GM12878 (cell line): ENCODE measurements around the gene PMP22. TPM values are rescaled to one million over a fixed set of nuclear protein-coding genes. Genes with fewer than 3 reads are reported as not detected.

Experiments used
- ATAC-seq: fragments of 200-7000 bp; cut with Tn5 transposase; 3 replicates; pipeline ENCODE4 v1.9.1; 2020; ENCODE audit warnings: mild to moderate bottlenecking, moderate library complexity
- BruUV-seq: library from RNA; stranded (reverse); fragments of 400-500 nt; replicated peaks from 2 replicates; lab custom pipeline; 2021; lab: Mats Ljungman, UMichigan
- CTCF ChIA-PET: fragments of 300-600 bp; sonication (Branson Sonifier 250); formaldehyde crosslinking; extraction: SDS; loops from one replicate; lab custom pipeline; 2021; ENCODE audit warnings: inconsistent platforms; lab: Yijun Ruan, JAX
- POLR2A ChIA-PET: fragments of 350-600 bp; formaldehyde crosslinking; extraction: SDS; loops from one replicate; lab custom pipeline; 2021; ENCODE audit warnings: inconsistent platforms; lab: Charles Lee
- RAD21 ChIA-PET: fragments of 300-600 bp; sonication (Branson Sonifier 250); formaldehyde crosslinking; loops from one replicate; lab custom pipeline; 2023; ENCODE audit warnings: antibody characterized with exemption; ENCODE audit not compliant: unreplicated experiment; lab: Charles Lee
- SMC1A ChIA-PET: fragments of 300-600 bp; sonication (Branson Sonifier 250); formaldehyde crosslinking; loops from one replicate; lab custom pipeline; 2023; ENCODE audit not compliant: unreplicated experiment, uncharacterized antibody; lab: Charles Lee
- DNase-seq: peaks from one replicate; pipeline ENCODE4 v3.0.0-alpha.2; 2011; ENCODE audit warnings: low read depth, low spot score
- FAIRE-seq: peaks from 3 replicates; lab custom pipeline; 2011; peaks lifted over from hg19 to GRCh38; lab: Jason Lieb, UNC
- H2AFZ ChIP-seq: 2 replicates; pipeline ENCODE4 v1.6.0; 2011; ENCODE audit warnings: low read depth, low read length, control low read depth; ENCODE audit not compliant: control insufficient read depth
- H3K27ac ChIP-seq: 2 replicates; pipeline ENCODE4 v1.5.1; 2011; ENCODE audit warnings: control low read depth; ENCODE audit not compliant: control insufficient read depth, insufficient read depth
- H3K27me3 ChIP-seq, 2 experiments: replicated peaks in 1 of 2; 2 replicates each; pipeline versions ENCODE4 v1.6.0 to v1.6.1; 2011; ENCODE audit warnings: low read length in 1 of 2; ENCODE audit not compliant: control insufficient read depth in 2 of 2, insufficient read depth in 2 of 2
- H3K36me3 ChIP-seq, 2 experiments: 2 replicates each; pipeline ENCODE4 v1.5.1; 2011; ENCODE audit warnings: low read length in 1 of 2; ENCODE audit not compliant: control insufficient read depth in 2 of 2, insufficient read depth in 2 of 2
- H3K4me1 ChIP-seq: 2 replicates; pipeline ENCODE4 v1.6.1; 2011; ENCODE audit warnings: mild to moderate bottlenecking, low read length, moderate library complexity, mixed read lengths; ENCODE audit not compliant: control insufficient read depth, insufficient read depth
- H3K4me2 ChIP-seq: 2 replicates; pipeline ENCODE4 v1.6.0; 2011; ENCODE audit warnings: control low read depth; ENCODE audit not compliant: control insufficient read depth, insufficient read depth
- H3K4me3 ChIP-seq: fragments of 200-600 bp; sonication (generic); 2 replicates; pipeline ENCODE4 v1.5.1; 2016
- H3K79me2 ChIP-seq: 2 replicates; pipeline ENCODE4 v1.6.0; 2011; ENCODE audit warnings: low read length; ENCODE audit not compliant: control insufficient read depth, insufficient read depth
- H3K9ac ChIP-seq: 2 replicates; pipeline ENCODE4 v1.8.0; 2011; ENCODE audit warnings: low read length, control low read depth, mixed read lengths; ENCODE audit not compliant: control insufficient read depth, insufficient read depth
- H3K9me3 ChIP-seq: replicated peaks from 3 replicates; pipeline ENCODE4 v1.5.1; 2011; ENCODE audit warnings: mild to moderate bottlenecking, low read length; ENCODE audit not compliant: control insufficient read depth, insufficient read depth
- H4K20me1 ChIP-seq: 2 replicates; pipeline ENCODE4 v1.6.0; 2011; ENCODE audit not compliant: control insufficient read depth, insufficient read depth
- BACH1 ChIP-seq: fragments of 450-650 bp; IDR thresholded peaks from 2 replicates; pipeline ENCODE4 v1.6.1; 2017; ENCODE audit warnings: mild to moderate bottlenecking, borderline replicate concordance
- CHD4 ChIP-seq: fragments of 200-600 bp; sonication (generic); IDR thresholded peaks from 2 replicates; pipeline ENCODE4 v1.6.1; 2016; ENCODE audit warnings: mild to moderate bottlenecking
- ESRRA ChIP-seq: IDR thresholded peaks from 2 replicates; pipeline ENCODE4 v1.6.1; 2012; ENCODE audit warnings: mild to moderate bottlenecking, low read length, improper control_type of control experiment
- GABPA ChIP-seq: IDR thresholded peaks from 2 replicates; pipeline ENCODE4 v1.6.1; 2014; ENCODE audit warnings: antibody characterized with exemption, low read depth, mild to moderate bottlenecking, inconsistent platforms
- IRF4 ChIP-seq: IDR thresholded peaks from 2 replicates; pipeline ENCODE4 v1.6.1; 2011; ENCODE audit warnings: low read depth, low read length
- IRF5 ChIP-seq: fragments of 450-650 bp; IDR thresholded peaks from 2 replicates; pipeline ENCODE4 v1.6.1; 2017; ENCODE audit warnings: borderline replicate concordance
- MEF2A ChIP-seq: IDR thresholded peaks from 2 replicates; pipeline ENCODE4 v1.6.1; 2011; ENCODE audit warnings: low read depth, mild to moderate bottlenecking, low read length, moderate library complexity; ENCODE audit not compliant: insufficient read depth
- MXI1 ChIP-seq: fragments of 150-350 bp; IDR thresholded peaks from 2 replicates; pipeline ENCODE4 v1.6.1; 2011; ENCODE audit warnings: low read depth, mild to moderate bottlenecking, inconsistent platforms, low read length, improper control_type of control experiment
- MYC ChIP-seq: IDR thresholded peaks from 2 replicates; pipeline ENCODE4 v1.6.1; 2011; ENCODE audit warnings: mild to moderate bottlenecking, low read length, moderate library complexity, inconsistent platforms; ENCODE audit not compliant: insufficient read depth, insufficient replicate concordance, insufficient read length, severe bottlenecking
- NFIC ChIP-seq: IDR thresholded peaks from 2 replicates; pipeline ENCODE4 v1.6.1; 2012; ENCODE audit warnings: low read depth, mild to moderate bottlenecking, inconsistent platforms, low read length, moderate library complexity
- SUPT20H ChIP-seq: IDR thresholded peaks from 2 replicates; pipeline ENCODE4 v1.6.1; 2011; ENCODE audit warnings: low read depth, mild to moderate bottlenecking, low read length, moderate library complexity, borderline replicate concordance; ENCODE audit not compliant: control insufficient read depth
- WGBS: methylation state at CpG from one replicate; pipeline ENCODE4 v1.1.6; 2016; ENCODE audit warnings: low lambda C conversion rate; ENCODE audit not compliant: insufficient replicate concordance, insufficient coverage; ENCODE audit errors: missing lambda C conversion rate; 5-methylcytosine and 5-hydroxymethylcytosine counted together
- in situ Hi-C: fragments of 300-500 bp; cut with MboI; formaldehyde crosslinking; loops from 9 replicates; pipeline ENCODE4 v1.14.3; 2018; ENCODE audit warnings: mixed read lengths
- intact Hi-C: fragments of 100-400 bp; cut with micrococcal nuclease; formaldehyde crosslinking; loops from one replicate; pipeline ENCODE4 v1.14.2; 2022; ENCODE audit not compliant: unreplicated experiment
- polyA plus RNA-seq, 11 experiments: library from polyadenylated mRNA; depleted of rRNA in 4 of 11; unstranded in 6 of 11; stranded (reverse) in 5 of 11; fragments of >200 nt; fragmentation: Nextera tagmentation in 4 of 11; fragmentation: Illumina TruSeq in 1 of 11; extraction: Ambion mirVana in 4 of 11; extraction: Trizol in 1 of 11; gene quantifications; 1 replicate in 1 of 11; 2 replicates in 10 of 11; pipeline versions ENCODE4 v1.2.1 to v1.2.3, GENCODE V29; 2011 to 2016; ENCODE audit warnings: inconsistent platforms in 2 of 11, missing spikeins in 2 of 11, low read depth in 1 of 11
- total RNA-seq, 4 experiments: library from RNA; depleted of rRNA in 3 of 4; stranded (reverse); fragments of >200 nt in 3 of 4; fragmentation: Illumina TruSeq in 1 of 4; extraction: Trizol in 1 of 4; gene quantifications; 2 replicates each; pipeline versions ENCODE4 v1.2.1 to v1.2.3, GENCODE V29; 2013 to 2021
- TF ChIP-seq, protein P1 (sequence below): IDR thresholded peaks from 2 replicates; pipeline ENCODE4 v1.6.1; 2011; ENCODE audit warnings: borderline replicate concordance, low read depth, mild to moderate bottlenecking, moderate library complexity, low read length; ENCODE audit not compliant: insufficient read depth, poor library complexity, severe bottlenecking
- TF ChIP-seq, protein P2 (sequence below): fragments of 450-650 bp; IDR thresholded peaks from 2 replicates; pipeline ENCODE4 v1.6.1; 2017; ENCODE audit warnings: antibody characterized with exemption, mild to moderate bottlenecking, moderate library complexity

PMP22 gene
- total and polyA plus RNA-seq, 10 of the 15 experiments (the other 5 are each of a cell fraction or from before 2014, with no cell fraction given), result 0.59 TPM; not detected in 9

DNA sequence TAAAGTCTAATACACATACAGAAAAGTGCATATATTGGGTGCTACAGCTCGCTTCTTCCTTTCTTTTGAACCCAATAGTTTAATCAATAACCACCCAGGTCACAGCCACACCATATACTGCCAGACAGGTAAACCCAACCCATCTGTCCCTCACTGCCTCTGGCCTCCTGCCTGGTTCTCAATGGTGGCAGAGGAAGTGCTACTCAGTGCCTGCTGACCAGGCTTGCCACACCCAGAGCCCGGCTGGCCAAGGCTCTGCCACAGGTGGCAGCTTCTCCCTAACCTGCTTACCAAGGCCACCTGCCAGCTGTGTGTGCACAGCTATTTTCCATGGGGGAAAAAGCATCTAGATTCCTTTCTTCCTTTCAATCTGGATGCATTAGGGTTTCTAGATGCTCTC is 584 bp downstream of the PMP22 start:
- Histone ChIP-seq H3K4me2 (no peak overlapping the region), H3K4me1 (no peaks in the 10 kb centered on the region), H4K20me1 (no peaks in the 10 kb centered on the region), H3K4me3 (no peak overlapping the region), H3K79me2 (no peaks in the 10 kb centered on the region), H3K9me3 (no peaks in the 10 kb centered on the region), H3K27me3 (peaks cover 0 to 2% of the 10 kb centered on the region in 2 experiments; a peak in 3 of 4 replicates), H3K27ac (no peak overlapping the region), H2AFZ (no peak overlapping the region), H3K9ac (no peak overlapping the region), H3K36me3 (no peaks in the 10 kb centered on the region)
- no TSS peak for BruUV-seq
- ChIA-PET CTCF (no interaction called here), RAD21 (no interaction called here), POLR2A (no interaction called here), SMC1A (no interaction called here)
- ATAC-seq (no peak), FAIRE-seq (no peak), DNase-seq (no peak)
- 0% methylated on average over 2 of the region's 2 CpGs for WGBS
- TF ChIP-seq MYC (no peak), MXI1 (no peak), BACH1 (no peak), SUPT20H (no peak), NFIC (no peak), GABPA (no peak), CHD4 (no peak), ESRRA (no peak), IRF4 (no peak), MEF2A (no peak), IRF5 (no peak)
- TF ChIP-seq, protein P1, sequence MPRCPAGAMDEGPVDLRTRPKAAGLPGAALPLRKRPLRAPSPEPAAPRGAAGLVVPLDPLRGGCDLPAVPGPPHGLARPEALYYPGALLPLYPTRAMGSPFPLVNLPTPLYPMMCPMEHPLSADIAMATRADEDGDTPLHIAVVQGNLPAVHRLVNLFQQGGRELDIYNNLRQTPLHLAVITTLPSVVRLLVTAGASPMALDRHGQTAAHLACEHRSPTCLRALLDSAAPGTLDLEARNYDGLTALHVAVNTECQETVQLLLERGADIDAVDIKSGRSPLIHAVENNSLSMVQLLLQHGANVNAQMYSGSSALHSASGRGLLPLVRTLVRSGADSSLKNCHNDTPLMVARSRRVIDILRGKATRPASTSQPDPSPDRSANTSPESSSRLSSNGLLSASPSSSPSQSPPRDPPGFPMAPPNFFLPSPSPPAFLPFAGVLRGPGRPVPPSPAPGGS, result no peak
- TF ChIP-seq, protein P2, sequence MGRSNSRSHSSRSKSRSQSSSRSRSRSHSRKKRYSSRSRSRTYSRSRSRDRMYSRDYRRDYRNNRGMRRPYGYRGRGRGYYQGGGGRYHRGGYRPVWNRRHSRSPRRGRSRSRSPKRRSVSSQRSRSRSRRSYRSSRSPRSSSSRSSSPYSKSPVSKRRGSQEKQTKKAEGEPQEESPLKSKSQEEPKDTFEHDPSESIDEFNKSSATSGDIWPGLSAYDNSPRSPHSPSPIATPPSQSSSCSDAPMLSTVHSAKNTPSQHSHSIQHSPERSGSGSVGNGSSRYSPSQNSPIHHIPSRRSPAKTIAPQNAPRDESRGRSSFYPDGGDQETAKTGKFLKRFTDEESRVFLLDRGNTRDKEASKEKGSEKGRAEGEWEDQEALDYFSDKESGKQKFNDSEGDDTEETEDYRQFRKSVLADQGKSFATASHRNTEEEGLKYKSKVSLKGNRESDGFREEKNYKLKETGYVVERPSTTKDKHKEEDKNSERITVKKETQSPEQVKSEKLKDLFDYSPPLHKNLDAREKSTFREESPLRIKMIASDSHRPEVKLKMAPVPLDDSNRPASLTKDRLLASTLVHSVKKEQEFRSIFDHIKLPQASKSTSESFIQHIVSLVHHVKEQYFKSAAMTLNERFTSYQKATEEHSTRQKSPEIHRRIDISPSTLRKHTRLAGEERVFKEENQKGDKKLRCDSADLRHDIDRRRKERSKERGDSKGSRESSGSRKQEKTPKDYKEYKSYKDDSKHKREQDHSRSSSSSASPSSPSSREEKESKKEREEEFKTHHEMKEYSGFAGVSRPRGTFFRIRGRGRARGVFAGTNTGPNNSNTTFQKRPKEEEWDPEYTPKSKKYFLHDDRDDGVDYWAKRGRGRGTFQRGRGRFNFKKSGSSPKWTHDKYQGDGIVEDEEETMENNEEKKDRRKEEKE, result no peak
- intact Hi-C loops (no loop called here), in situ Hi-C loops (loop anchor here (25.0 kb wide), 1 partner anchor 723 kb away; the partner anchor contains the start of genes TTC19 and ZSWIM7)
